Embryonic facial prominence (tissue), 1 donor: Measurements from ENCODE around the gene DDX49.

Experiments used
- DNase-seq: peaks from one replicate; pipeline ENCODE4 v3.0.0-alpha.2; 2016; ENCODE audit errors: extremely low spot score

The DDX49 gene

DNA sequence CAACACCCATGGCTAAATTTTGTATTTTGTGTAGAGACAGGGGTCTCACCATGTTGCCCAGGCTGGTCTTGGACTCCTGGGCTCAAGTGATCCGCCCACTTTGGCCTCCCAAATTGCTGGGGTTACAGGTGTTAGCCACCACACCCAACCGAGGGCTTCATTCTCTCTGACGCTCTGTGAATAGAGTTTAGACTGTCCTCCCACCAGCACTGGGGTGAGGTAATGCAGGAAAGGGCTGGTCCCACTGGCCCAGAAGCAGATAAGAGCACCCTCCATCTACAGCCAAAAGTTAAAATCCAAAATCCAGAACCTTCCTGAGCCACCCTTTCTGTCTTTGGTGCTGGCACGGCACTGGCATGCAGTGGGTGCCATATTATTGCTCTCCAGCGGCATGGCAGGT is 53.3 kb downstream of the DDX49 start:
- no peak for DNase-seq

DNA sequence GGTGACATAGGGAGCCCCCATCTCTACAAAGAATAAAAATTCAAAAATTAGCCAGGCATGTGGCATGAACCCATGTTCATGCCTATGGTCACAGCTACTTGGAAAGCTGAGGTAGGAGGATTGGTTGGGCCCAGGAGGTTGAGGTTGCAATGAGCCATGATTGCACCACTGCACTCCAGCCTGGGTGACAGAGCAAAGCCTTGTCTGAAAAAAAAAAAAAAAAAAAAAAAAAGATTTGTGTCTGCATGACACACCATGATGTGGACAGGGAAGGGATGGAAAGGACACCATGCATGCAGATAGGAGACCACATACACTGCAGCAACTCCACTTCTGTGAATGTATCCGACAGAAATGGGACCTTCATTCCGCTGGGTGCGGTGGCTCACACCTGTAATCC is 55.5 kb downstream of the DDX49 start:
- DNase-seq, result no peak

DNA sequence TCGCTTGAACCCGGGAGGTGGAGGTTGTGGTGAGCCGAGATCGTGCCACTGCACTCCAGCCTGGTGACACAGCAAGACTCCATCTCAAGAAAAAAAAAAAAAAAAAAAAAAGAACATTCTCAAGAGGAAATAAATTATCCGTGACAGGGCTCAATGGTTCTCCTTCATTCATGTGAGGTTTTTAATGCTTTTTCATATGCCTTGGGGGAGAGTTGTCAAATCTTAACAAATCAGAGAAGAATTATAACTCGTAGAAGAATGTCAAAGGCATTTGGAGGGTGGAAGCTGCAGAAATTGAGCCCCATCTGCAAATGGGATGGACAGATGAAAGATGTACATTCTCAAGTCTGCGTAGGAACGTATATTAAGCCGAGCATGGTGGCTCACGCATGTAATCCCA is 56.4 kb downstream of the DDX49 start:
- no peak for DNase-seq
